SK-N-SH (cell line): Measurements from ENCODE around the gene EVL. TPM values are rescaled to one million over a fixed set of nuclear protein-coding genes. Genes with fewer than 3 reads are reported as not detected.

ENCODE experiments used
- CTCF ChIA-PET: fragments of 300-600, 350-600 bp; formaldehyde crosslinking; extraction: SDS; loops from one replicate; lab custom pipeline; 2021; lab: Yijun Ruan, JAX
- POLR2A ChIA-PET: fragments of 350-600 bp; sonication (Branson Sonifier 250); formaldehyde crosslinking; extraction: SDS; loops from one replicate; lab custom pipeline; 2020; ENCODE audit warnings: antibody characterized with exemption, inconsistent platforms; lab: Yijun Ruan, JAX
- DNase-seq: peaks from one replicate; pipeline ENCODE4 v3.0.0; 2012
- H2AFZ ChIP-seq: fragments of 200-600 bp; sonication (generic); 2 replicates; pipeline ENCODE4 v1.8.1; 2016; ENCODE audit warnings: antibody characterized with exemption, mild to moderate bottlenecking, low read depth
- H3F3A ChIP-seq: fragments of 200-600 bp; sonication (generic); replicated peaks from 2 replicates; pipeline ENCODE3; 2016; ENCODE audit warnings: antibody characterized with exemption, mild to moderate bottlenecking; ENCODE audit not compliant: insufficient read depth
- H3K27ac ChIP-seq, 2 experiments: fragments of 200-500 bp in 1 of 2; fragments of 200-600 bp in 1 of 2; sonication (Bioruptor generic) in 1 of 2; sonication (generic), shearing (Covaris generic) in 1 of 2; 2 replicates each; pipeline versions ENCODE4 v1.5.1 to v1.6.1; 2014 to 2016; ENCODE audit warnings: low read depth in 2 of 2, inconsistent platforms in 1 of 2, low read length in 1 of 2, mild to moderate bottlenecking in 1 of 2, mixed read lengths in 1 of 2
- H3K27me3 ChIP-seq: fragments of 200-600 bp; sonication (generic), shearing (Covaris generic); 2 replicates; pipeline ENCODE4 v1.6.1; 2016; ENCODE audit warnings: mixed run types; ENCODE audit not compliant: insufficient read depth
- H3K36me3 ChIP-seq, 2 experiments: fragments of 200-500 bp in 1 of 2; fragments of 200-600 bp in 1 of 2; sonication (Bioruptor generic) in 1 of 2; sonication (generic) in 1 of 2; replicated peaks in 1 of 2; 2 replicates each; pipeline versions ENCODE3 to v1.5.1; 2014 to 2016; ENCODE audit warnings: low read length in 1 of 2, mild to moderate bottlenecking in 1 of 2; ENCODE audit not compliant: insufficient read depth in 2 of 2, control insufficient read depth in 1 of 2
- H3K4me1 ChIP-seq, 2 experiments: fragments of 200-500 bp in 1 of 2; fragments of 200-600 bp in 1 of 2; sonication (Bioruptor generic) in 1 of 2; sonication (generic), shearing (Covaris generic) in 1 of 2; 2 replicates each; pipeline versions ENCODE4 v1.5.1 to v1.6.1; 2014 to 2016; ENCODE audit warnings: low read depth in 1 of 2, low read length in 1 of 2, mixed run types in 1 of 2; ENCODE audit not compliant: insufficient read depth in 2 of 2, control insufficient read depth in 1 of 2
- H3K4me2 ChIP-seq: fragments of 200-600 bp; sonication (generic), shearing (Covaris generic); 2 replicates; pipeline ENCODE4 v1.6.1; 2017; ENCODE audit warnings: mixed run types
- H3K4me3 ChIP-seq, 2 experiments: fragments of 200-500 bp in 1 of 2; fragments of 200-600 bp in 1 of 2; sonication (Bioruptor generic) in 1 of 2; sonication (generic), shearing (Covaris generic) in 1 of 2; 2 replicates each; pipeline versions ENCODE4 v1.5.1 to v1.8.1; 2014 to 2016; ENCODE audit warnings: low read depth in 2 of 2, inconsistent platforms in 1 of 2, low read length in 1 of 2, mild to moderate bottlenecking in 1 of 2, mixed read lengths in 1 of 2, moderate library complexity in 1 of 2
- H3K79me2 ChIP-seq: fragments of 200-600 bp; sonication (generic); 2 replicates; pipeline ENCODE4 v1.8.1; 2017; ENCODE audit warnings: mild to moderate bottlenecking; ENCODE audit not compliant: insufficient read depth
- H3K9ac ChIP-seq: fragments of 200-600 bp; sonication (generic); 2 replicates; pipeline ENCODE4 v1.6.1; 2017; ENCODE audit warnings: mixed run types
- H3K9me2 ChIP-seq: fragments of 200-600 bp; sonication (generic); 2 replicates; pipeline ENCODE4 v1.6.1; 2017; ENCODE audit warnings: mixed run types
- H3K9me3 ChIP-seq: fragments of 200-600 bp; sonication (generic); 2 replicates; pipeline ENCODE4 v1.6.1; 2017; ENCODE audit warnings: mixed run types, mild to moderate bottlenecking, moderate library complexity
- H4K20me1 ChIP-seq: fragments of 200-600 bp; sonication (generic); 2 replicates; pipeline ENCODE4 v1.6.1; 2017; ENCODE audit warnings: mild to moderate bottlenecking, mixed run types; ENCODE audit not compliant: insufficient read depth
- ELF1 ChIP-seq: IDR thresholded peaks from 2 replicates; pipeline ENCODE4 v1.4.0; 2012
- FOSL2 ChIP-seq: IDR thresholded peaks from 2 replicates; pipeline ENCODE4 v1.4.0; 2012; ENCODE audit warnings: low read depth, mild to moderate bottlenecking, moderate library complexity, borderline replicate concordance
- GABPA ChIP-seq: IDR thresholded peaks from 2 replicates; pipeline ENCODE4 v1.4.0; 2012; ENCODE audit warnings: low read depth, mild to moderate bottlenecking
- GATA2 ChIP-seq: sonication (generic); formaldehyde crosslinking; IDR thresholded peaks from 2 replicates; pipeline ENCODE4 v1.5.0; 2020; ENCODE audit warnings: mild to moderate bottlenecking, missing genetic modification reagents
- IRF3 ChIP-seq: fragments of 150-350 bp; IDR thresholded peaks from 2 replicates; pipeline ENCODE4 v1.6.1; 2016; ENCODE audit warnings: mild to moderate bottlenecking, low read depth, low read length
- POLR2AphosphoS5 ChIP-seq: IDR thresholded peaks from 2 replicates; pipeline ENCODE4 v1.6.1; 2012; ENCODE audit warnings: low read depth, low read length
- RAD21 ChIP-seq: IDR thresholded peaks from 2 replicates; pipeline ENCODE4 v1.6.1; 2012; ENCODE audit warnings: mild to moderate bottlenecking, low read length
- TAF1 ChIP-seq: IDR thresholded peaks from 2 replicates; pipeline ENCODE4 v1.6.1; 2012; ENCODE audit warnings: low read depth, mild to moderate bottlenecking, low read length, moderate library complexity, borderline replicate concordance
- TCF12 ChIP-seq: IDR thresholded peaks from 2 replicates; pipeline ENCODE4 v1.4.0; 2012
- USF1 ChIP-seq: IDR thresholded peaks from 2 replicates; pipeline ENCODE4 v1.4.0; 2012; ENCODE audit warnings: low read depth, borderline replicate concordance
- YY1 ChIP-seq: IDR thresholded peaks from 2 replicates; pipeline ENCODE4 v1.4.0; 2012; ENCODE audit warnings: low read depth, mild to moderate bottlenecking
- WGBS: methylation state at CpG from one replicate; pipeline ENCODE4 v1.1.6; 2017; ENCODE audit warnings: low lambda C conversion rate; 5-methylcytosine and 5-hydroxymethylcytosine counted together
- polyA plus RNA-seq, 3 experiments: library from polyadenylated mRNA; depleted of rRNA; stranded (reverse); fragments of >200 nt; gene quantifications; 2 replicates each; pipeline ENCODE4 v1.2.3, GENCODE V29; 2012

EVL gene
- polyA plus RNA-seq, 1 of the 3 experiments (the other 2 are of a cell fraction), result 36.5 TPM

- WGBS, result 90% methylated on average over 6 of the region's 10 CpGs
- no peak for DNase-seq
- TF ChIP-seq RAD21, result no peak
- TF ChIP-seq GABPA, result no peak
- no peak for TF ChIP-seq TAF1
- TF ChIP-seq USF1, result no peak
- POLR2A ChIA-PET, result no interaction called here
- no peak overlapping the region for H3K9ac ChIP-seq
- H3K9me3 ChIP-seq, result no peaks in the 10 kb centered on the region
- CTCF ChIA-PET, result interaction anchor here (1.3 to 1.9 kb wide), 2 partner anchors 9 to 69 kb away, joined by 4 to 5 read pairs; no protein-coding TSS in a partner anchor
- H3K79me2 ChIP-seq, result no peaks in the 10 kb centered on the region
- no peaks in the 10 kb centered on the region for H3F3A ChIP-seq
- no peaks in the 10 kb centered on the region for H3K9me2 ChIP-seq
- no peak overlapping the region for H3K4me3 ChIP-seq
- no peaks in the 10 kb centered on the region for H4K20me1 ChIP-seq
- H2AFZ ChIP-seq, result no peak overlapping the region
- peaks cover 0 to 3% of the 10 kb centered on the region in 2 experiments for H3K36me3 ChIP-seq
- H3K27ac ChIP-seq, result no peak overlapping the region
- H3K4me1 ChIP-seq, result peaks cover 0 to 14% of the 10 kb centered on the region in 2 experiments; a peak in 2 of 4 replicates
- H3K4me2 ChIP-seq, result no peak overlapping the region
- no peaks in the 10 kb centered on the region for H3K27me3 ChIP-seq
Measured at GRCh38 chr14:100123618-100124017, 58.4 kb downstream of the EVL start.

GRCh38 chr14:100124551-100125088, 59.4 kb downstream of the EVL start:
- WGBS, result 96% methylated on average over 19 of the region's 20 CpGs

More at GRCh38 chr14:100124551-100125088, 59.4 kb downstream of the EVL start:
- no peak for DNase-seq
- H3K4me2 ChIP-seq, result no peak overlapping the region
- no peaks in the 10 kb centered on the region for H4K20me1 ChIP-seq
- ChIA-PET CTCF (interaction anchor here (1.3 to 10.5 kb wide), 3 partner anchors 10 to 68 kb away, joined by 4 to 70 read pairs (median 5); no protein-coding TSS in a partner anchor), POLR2A (no interaction called here)
- no peak overlapping the region for H3K27ac ChIP-seq
- H3K27me3 ChIP-seq, result no peaks in the 10 kb centered on the region
- H3K9ac ChIP-seq, result no peak overlapping the region
- no peaks in the 10 kb centered on the region for H3K9me3 ChIP-seq
- no peaks in the 10 kb centered on the region for H3F3A ChIP-seq
- TF ChIP-seq GATA2 (CRISPR knock-in tag), result no peak
- no peak for TF ChIP-seq ELF1
- TF ChIP-seq FOSL2, result no peak
- no peak for TF ChIP-seq TCF12
- TF ChIP-seq YY1, result no peak
- no peak for TF ChIP-seq POLR2AphosphoS5
- no peak for TF ChIP-seq IRF3
- no peak for TF ChIP-seq TAF1
- H3K36me3 ChIP-seq, result peaks cover 0 to 3% of the 10 kb centered on the region in 2 experiments
- no peak overlapping the region for H3K4me3 ChIP-seq
- peaks cover 0 to 24% of the 10 kb centered on the region in 2 experiments; a peak in 2 of 4 replicates for H3K4me1 ChIP-seq
- H2AFZ ChIP-seq, result no peak overlapping the region
- H3K9me2 ChIP-seq, result no peaks in the 10 kb centered on the region
- H3K79me2 ChIP-seq, result no peaks in the 10 kb centered on the region
